IMR-90 (cell line): ENCODE data around the gene ZNF407. TPM values are rescaled to one million over a fixed set of nuclear protein-coding genes. Genes with fewer than 3 reads are reported as not detected.

Experiments used
- ATAC-seq: fragments of 200-7000 bp; cut with Tn5 transposase; 2 replicates; pipeline ENCODE4 v1.9.1; 2020; ENCODE audit warnings: low read depth, mild to moderate bottlenecking, moderate library complexity
- BruUV-seq: library from RNA; stranded (reverse); fragments of 400-500 nt; replicated peaks from 2 replicates; lab custom pipeline; 2021; lab: Mats Ljungman, UMichigan
- CTCF ChIA-PET: fragments of 300-600 bp; formaldehyde crosslinking; extraction: SDS; loops from one replicate; lab custom pipeline; 2021; ENCODE audit warnings: antibody characterized with exemption; lab: Yijun Ruan, JAX
- POLR2A ChIA-PET: fragments of 300-600 bp; sonication (Branson Sonifier 250); formaldehyde crosslinking; loops from one replicate; lab custom pipeline; 2022; ENCODE audit warnings: antibody characterized with exemption; ENCODE audit not compliant: unreplicated experiment; lab: Charles Lee
- DNase-seq: peaks from one replicate; pipeline ENCODE4 v3.0.0; 2013
- H2AFZ ChIP-seq: replicated peaks from 2 replicates; pipeline ENCODE3; 2013; ENCODE audit warnings: low read length, mild to moderate bottlenecking; ENCODE audit not compliant: poor library complexity
- H2AK5ac ChIP-seq: 2 replicates; pipeline ENCODE4 v1.6.1; 2013; ENCODE audit warnings: low read depth, low read length, inconsistent platforms
- H2AK9ac ChIP-seq: replicated peaks from 2 replicates; pipeline ENCODE3; 2013; ENCODE audit warnings: mild to moderate bottlenecking, low read depth, low read length, moderate library complexity; ENCODE audit not compliant: poor library complexity
- H2BK120ac ChIP-seq: 2 replicates; pipeline ENCODE4 v1.6.1; 2013; ENCODE audit warnings: low read depth, low read length, inconsistent platforms
- H2BK15ac ChIP-seq: 3 replicates; pipeline ENCODE4 v1.6.1; 2013; ENCODE audit warnings: low read depth, low read length, inconsistent platforms
- H2BK20ac ChIP-seq: 2 replicates; pipeline ENCODE4 v1.6.1; 2013; ENCODE audit warnings: low read depth, mild to moderate bottlenecking, inconsistent platforms, low read length, moderate library complexity
- H2BK5ac ChIP-seq: 2 replicates; pipeline ENCODE4 v1.6.1; 2013; ENCODE audit warnings: mild to moderate bottlenecking, low read depth, low read length, inconsistent platforms; ENCODE audit not compliant: poor library complexity, severe bottlenecking
- H3K14ac ChIP-seq: replicated peaks from 2 replicates; pipeline ENCODE4 v1.6.1; 2013; ENCODE audit warnings: low read depth, low read length, inconsistent platforms
- H3K18ac ChIP-seq: 2 replicates; pipeline ENCODE4 v1.6.1; 2013; ENCODE audit warnings: low read depth, low read length, control low read depth
- H3K23ac ChIP-seq: 2 replicates; pipeline ENCODE4 v1.6.1; 2013; ENCODE audit warnings: low read depth, low read length, inconsistent platforms
- H3K27ac ChIP-seq: 2 replicates; pipeline ENCODE4 v1.5.1; 2013; ENCODE audit warnings: mild to moderate bottlenecking, control low read depth, low read length; ENCODE audit not compliant: insufficient read depth
- H3K27me3 ChIP-seq: 2 replicates; pipeline ENCODE4 v1.6.1; 2013; ENCODE audit warnings: low read length; ENCODE audit not compliant: control insufficient read depth, insufficient read depth
- H3K36me3 ChIP-seq: 2 replicates; pipeline ENCODE4 v1.6.1; 2013; ENCODE audit warnings: low read length, mixed read lengths; ENCODE audit not compliant: control insufficient read depth, insufficient read depth
- H3K4ac ChIP-seq: 2 replicates; pipeline ENCODE4 v1.6.1; 2013; ENCODE audit warnings: low read depth, low read length, inconsistent platforms
- H3K4me1 ChIP-seq: 2 replicates; pipeline ENCODE4 v1.6.1; 2013; ENCODE audit warnings: low read length, mixed read lengths; ENCODE audit not compliant: control insufficient read depth, insufficient read depth
- H3K4me2 ChIP-seq: 2 replicates; pipeline ENCODE4 v1.6.1; 2013; ENCODE audit warnings: low read depth, mild to moderate bottlenecking, control low read depth, low read length, moderate library complexity
- H3K4me3 ChIP-seq: 2 replicates; pipeline ENCODE4 v1.5.1; 2013; ENCODE audit warnings: low read depth, mild to moderate bottlenecking, control low read depth, low read length, moderate library complexity; ENCODE audit not compliant: insufficient read depth
- H3K56ac ChIP-seq: 2 replicates; pipeline ENCODE4 v1.6.1; 2013; ENCODE audit warnings: low read length, inconsistent platforms; ENCODE audit not compliant: insufficient read depth; ENCODE audit errors: extremely low read depth
- H3K79me1 ChIP-seq, 2 experiments: 2 replicates each; pipeline ENCODE4 v1.6.1; 2013; ENCODE audit warnings: low read length in 2 of 2, inconsistent platforms in 1 of 2, low read depth in 1 of 2
- H3K9ac ChIP-seq: 2 replicates; pipeline ENCODE4 v1.6.1; 2013; ENCODE audit warnings: low read depth, low read length, control low read depth
- H3K9me1 ChIP-seq: 2 replicates; pipeline ENCODE4 v1.6.1; 2013; ENCODE audit warnings: low read length, inconsistent platforms; ENCODE audit not compliant: insufficient read depth
- H3K9me3 ChIP-seq: 2 replicates; pipeline ENCODE4 v1.6.1; 2013; ENCODE audit warnings: low read length; ENCODE audit not compliant: control insufficient read depth, insufficient read depth
- H4K20me1 ChIP-seq: 2 replicates; pipeline ENCODE4 v1.6.1; 2013; ENCODE audit warnings: low read length, inconsistent platforms; ENCODE audit not compliant: insufficient read depth
- H4K5ac ChIP-seq: 2 replicates; pipeline ENCODE4 v1.6.1; 2013; ENCODE audit warnings: mild to moderate bottlenecking, low read depth, low read length, control low read depth
- H4K8ac ChIP-seq, 2 experiments: 2 replicates each; pipeline ENCODE4 v1.6.1; 2013; ENCODE audit warnings: low read depth in 2 of 2, low read length in 2 of 2, control low read depth in 1 of 2, inconsistent platforms in 1 of 2
- H4K91ac ChIP-seq: 2 replicates; pipeline ENCODE4 v1.6.1; 2013; ENCODE audit warnings: low read depth, low read length, inconsistent platforms; ENCODE audit not compliant: insufficient read depth
- BHLHE40 ChIP-seq: fragments of 150-350 bp; IDR thresholded peaks from 2 replicates; pipeline ENCODE4 v1.6.1; 2016; ENCODE audit warnings: mild to moderate bottlenecking, low read depth, low read length
- CEBPB ChIP-seq: IDR thresholded peaks from 2 replicates; pipeline ENCODE4 v1.6.1; 2012; ENCODE audit warnings: low read depth, low read length, improper control_type of control experiment
- CHD1 ChIP-seq: IDR thresholded peaks from 2 replicates; pipeline ENCODE4 v1.6.1; 2012; ENCODE audit warnings: low read depth, low read length, improper control_type of control experiment
- POLR2A ChIP-seq: IDR thresholded peaks from 2 replicates; pipeline ENCODE4 v1.6.1; 2012; ENCODE audit warnings: mild to moderate bottlenecking, low read depth, low read length
- RAD21 ChIP-seq: IDR thresholded peaks from 2 replicates; pipeline ENCODE4 v1.6.1; 2012; ENCODE audit warnings: low read length, improper control_type of control experiment
- SMC3 ChIP-seq: fragments of 150-350 bp; IDR thresholded peaks from 2 replicates; pipeline ENCODE4 v1.6.1; 2016; ENCODE audit warnings: low read depth, mild to moderate bottlenecking, antibody characterized with exemption, low read length, moderate library complexity
- WGBS, 2 experiments: methylation state at CpG; one replicate each; pipeline versions ENCODE4 v1.1.5 to v1.1.7; 2013; ENCODE audit warnings: missing lambda C conversion rate in 2 of 2; ENCODE audit not compliant: insufficient read length in 1 of 2; ENCODE audit errors: extremely low coverage in 2 of 2; 5-methylcytosine and 5-hydroxymethylcytosine counted together
- dilution Hi-C: fragments of 300-500 bp; cut with HindIII; formaldehyde crosslinking; loops from one replicate; pipeline ENCODE4 v1.14.3; 2018; ENCODE audit warnings: low sequenced_read_pairs; ENCODE audit not compliant: unreplicated experiment
- in situ Hi-C: fragments of 300-500 bp; cut with MboI; formaldehyde crosslinking; loops from 3 replicates; pipeline ENCODE4 v1.14.3; 2019; ENCODE audit warnings: low sequenced_read_pairs, inconsistent platforms, mixed read lengths
- intact Hi-C: fragments of 100-400 bp; cut with micrococcal nuclease; formaldehyde crosslinking; loops from 2 replicates; pipeline ENCODE4 v1.10.0; 2022
- polyA plus RNA-seq, 3 experiments: library from polyadenylated mRNA; depleted of rRNA; stranded (reverse); fragments of >200 nt; gene quantifications; 2 replicates each; pipeline ENCODE4 v1.2.3, GENCODE V29; 2012; ENCODE audit warnings: low replicate concordance in 1 of 3
- total RNA-seq: library from RNA; depleted of rRNA; stranded (reverse); fragments of >200 nt; gene quantifications from 2 replicates; pipeline ENCODE4 v1.2.3, GENCODE V29; 2012
- TF ChIP-seq, protein P1 (sequence below): conservative IDR thresholded peaks from 2 replicates; pipeline ENCODE4 v1.5.1; 2012; ENCODE audit warnings: mild to moderate bottlenecking, low read depth, low read length, improper control_type of control experiment

ZNF407 gene
- total and polyA plus RNA-seq, 2 of the 4 experiments (the other 2 are of a cell fraction): 3.1 to 20.1 TPM

DNA sequence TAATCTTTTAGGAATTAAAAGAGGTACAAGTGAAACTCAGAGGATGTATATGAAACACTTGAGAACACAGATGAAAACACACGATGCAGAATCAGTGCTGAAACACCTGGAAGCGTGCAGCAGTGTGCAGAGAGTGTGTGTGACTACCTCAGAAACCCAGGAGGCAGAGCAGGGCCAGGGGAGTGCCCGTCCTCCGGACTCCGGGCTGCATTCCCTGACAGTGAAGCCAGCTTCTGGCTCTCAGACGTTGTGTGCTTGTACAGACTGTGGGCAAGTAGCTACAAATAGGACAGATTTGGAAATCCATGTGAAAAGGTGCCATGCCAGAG lies 34.6 kb downstream of the ZNF407 start:
- Histone ChIP-seq H3K9me3 (no peaks in the 10 kb centered on the region), H3K79me1 (peaks cover 28 to 35% of the 10 kb centered on the region in 2 experiments; a peak in 3 of 4 replicates), H3K4me1 (peaks cover 17% of the 10 kb centered on the region), H4K20me1 (peaks cover 4% of the 10 kb centered on the region; the same call in 1 of the 2 replicates), H2BK20ac (peak overlapping the region; percentile 73), H2AK9ac (no peak overlapping the region), H2AK5ac (peak overlapping the region; percentile 77), H3K4ac (peak overlapping the region; percentile 91), H4K5ac (peak overlapping the region; percentile 96), H2BK120ac (peak overlapping the region; percentile 92), H2BK5ac (peak overlapping the region; percentile 84), H3K4me3 (no peak overlapping the region), H3K18ac (peak overlapping the region; percentile 94), H4K91ac (peak overlapping the region; percentile 74), H3K23ac (peak overlapping the region; percentile 55; the same call in 1 of the 2 replicates), H2AFZ (no peak overlapping the region), H4K8ac (peak overlapping the region; percentile 76 to 83), H3K36me3 (peaks cover 8% of the 10 kb centered on the region), H3K9ac (no peak overlapping the region), H3K27me3 (no peaks in the 10 kb centered on the region), H3K56ac (peak overlapping the region; percentile 67), H2BK15ac (peak overlapping the region; percentile 85; the same call in 2 of the 3 replicates), H3K9me1 (peaks cover 14% of the 10 kb centered on the region), H3K4me2 (peak overlapping the region; percentile 55), H3K14ac (peak overlapping the region; percentile 79), H3K27ac (peak overlapping the region; percentile 98)
- dilution Hi-C loops (no loop called here), intact Hi-C loops (no loop called here), in situ Hi-C loops (no loop called here)
- TF ChIP-seq CEBPB (no peak), POLR2A (no peak), RAD21 (no peak), CHD1 (no peak), SMC3 (no peak), BHLHE40 (no peak)
- TF ChIP-seq, protein P1, sequence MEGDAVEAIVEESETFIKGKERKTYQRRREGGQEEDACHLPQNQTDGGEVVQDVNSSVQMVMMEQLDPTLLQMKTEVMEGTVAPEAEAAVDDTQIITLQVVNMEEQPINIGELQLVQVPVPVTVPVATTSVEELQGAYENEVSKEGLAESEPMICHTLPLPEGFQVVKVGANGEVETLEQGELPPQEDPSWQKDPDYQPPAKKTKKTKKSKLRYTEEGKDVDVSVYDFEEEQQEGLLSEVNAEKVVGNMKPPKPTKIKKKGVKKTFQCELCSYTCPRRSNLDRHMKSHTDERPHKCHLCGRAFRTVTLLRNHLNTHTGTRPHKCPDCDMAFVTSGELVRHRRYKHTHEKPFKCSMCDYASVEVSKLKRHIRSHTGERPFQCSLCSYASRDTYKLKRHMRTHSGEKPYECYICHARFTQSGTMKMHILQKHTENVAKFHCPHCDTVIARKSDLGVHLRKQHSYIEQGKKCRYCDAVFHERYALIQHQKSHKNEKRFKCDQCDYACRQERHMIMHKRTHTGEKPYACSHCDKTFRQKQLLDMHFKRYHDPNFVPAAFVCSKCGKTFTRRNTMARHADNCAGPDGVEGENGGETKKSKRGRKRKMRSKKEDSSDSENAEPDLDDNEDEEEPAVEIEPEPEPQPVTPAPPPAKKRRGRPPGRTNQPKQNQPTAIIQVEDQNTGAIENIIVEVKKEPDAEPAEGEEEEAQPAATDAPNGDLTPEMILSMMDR: no peak
- no peak for ATAC-seq
- POLR2A ChIA-PET: interaction anchor here (0.8 kb wide), 1 partner anchor 34 kb away, joined by 4 read pairs; the partner anchor contains the start of gene ZNF407
- WGBS, 2 experiments: 93% methylated on average over 3 of the region's 6 CpGs; no CpG with 5 or more reads in 1 of the 2 experiments
- CTCF ChIA-PET: interaction anchor here (0.8 to 1.2 kb wide), 2 partner anchors 9 to 1767 kb away, joined by 3 to 5 read pairs; no protein-coding TSS in a partner anchor
- no TSS peak for BruUV-seq
- DNase-seq: no peak
